Hepatocyte (in vitro differentiated cells): ENCODE measurements around the gene ARHGAP10. TPM values are rescaled to one million over a fixed set of nuclear protein-coding genes. Genes with fewer than 3 reads are reported as not detected.

Experiments used
- DNase-seq: peaks from one replicate; pipeline ENCODE4 v3.0.0-alpha.2; 2016; ENCODE audit warnings: low spot score
- H2AFZ ChIP-seq: fragments of 200-600 bp; sonication (generic); 2 replicates; pipeline ENCODE4 v1.6.0; 2016; ENCODE audit warnings: antibody characterized with exemption, mild to moderate bottlenecking
- H3K27ac ChIP-seq: fragments of 200-600 bp; sonication (generic); 2 replicates; pipeline ENCODE4 v1.5.1; 2016; ENCODE audit warnings: mild to moderate bottlenecking
- H3K27me3 ChIP-seq: fragments of 200-600 bp; sonication (generic); 2 replicates; pipeline ENCODE4 v1.6.1; 2016
- H3K36me3 ChIP-seq: fragments of 200-600 bp; sonication (generic); replicated peaks from 2 replicates; pipeline ENCODE4 v1.5.1; 2016; ENCODE audit warnings: low read depth; ENCODE audit not compliant: insufficient read depth
- H3K4me1 ChIP-seq: fragments of 200-600 bp; sonication (generic); 2 replicates; pipeline ENCODE4 v1.5.1; 2016; ENCODE audit warnings: mild to moderate bottlenecking, moderate library complexity; ENCODE audit not compliant: insufficient read depth
- H3K4me2 ChIP-seq: fragments of 200-600 bp; sonication (generic); 2 replicates; pipeline ENCODE4 v1.6.0; 2016
- H3K4me3 ChIP-seq: fragments of 200-600 bp; sonication (generic); 2 replicates; pipeline ENCODE4 v1.5.1; 2016; ENCODE audit warnings: mild to moderate bottlenecking
- H3K79me2 ChIP-seq: fragments of 200-600 bp; sonication (generic); 2 replicates; pipeline ENCODE4 v1.6.0; 2017; ENCODE audit warnings: mild to moderate bottlenecking
- H3K9me2 ChIP-seq: fragments of 200-600 bp; sonication (generic); replicated peaks from 2 replicates; pipeline ENCODE4 v1.6.0; 2017; ENCODE audit warnings: mild to moderate bottlenecking; ENCODE audit not compliant: insufficient read depth
- H3K9me3 ChIP-seq: fragments of 200-600 bp; sonication (generic); 2 replicates; pipeline ENCODE4 v1.5.1; 2016; ENCODE audit warnings: low read depth, mild to moderate bottlenecking
- H4K20me1 ChIP-seq: fragments of 200-600 bp; sonication (generic); 2 replicates; pipeline ENCODE4 v1.6.0; 2016; ENCODE audit warnings: mild to moderate bottlenecking; ENCODE audit not compliant: insufficient read depth, poor library complexity, severe bottlenecking
- EZH2 ChIP-seq: fragments of 200-600 bp; sonication (generic); IDR thresholded peaks from 2 replicates; pipeline ENCODE4 v1.6.1; 2016; ENCODE audit warnings: antibody characterized with exemption, mild to moderate bottlenecking, borderline replicate concordance
- EZH2phosphoT487 ChIP-seq: fragments of 200-600 bp; sonication (generic); IDR thresholded peaks from one replicate; pipeline ENCODE4 v1.6.1; 2018; ENCODE audit warnings: antibody characterized with exemption, mild to moderate bottlenecking, low read depth, moderate library complexity; ENCODE audit not compliant: unreplicated experiment, severe bottlenecking
- WGBS: methylation state at CpG from one replicate; pipeline ENCODE4 v1.1.6; 2016; ENCODE audit warnings: low lambda C conversion rate; ENCODE audit errors: missing lambda C conversion rate; 5-methylcytosine and 5-hydroxymethylcytosine counted together
- polyA plus RNA-seq: library from polyadenylated mRNA; unstranded; fragments of >200 nt; fragmentation: Nextera tagmentation; extraction: Ambion mirVana; gene quantifications from 2 replicates; pipeline ENCODE4 v1.2.1, GENCODE V29; 2016
- total RNA-seq: library from RNA; depleted of rRNA; stranded (reverse); fragments of >200 nt; gene quantifications from 2 replicates; pipeline ENCODE4 v1.2.3, GENCODE V29; 2014
- TF ChIP-seq, protein P1 (sequence below): fragments of 200-600 bp; sonication (generic); IDR thresholded peaks from 2 replicates; pipeline ENCODE4 v1.5.1; 2016; ENCODE audit warnings: antibody characterized with exemption, mild to moderate bottlenecking; ENCODE audit not compliant: poor library complexity

The ARHGAP10 gene
- total and polyA plus RNA-seq, 2 experiments from 2014 or later, result 16.8 to 23.4 TPM

DNA sequence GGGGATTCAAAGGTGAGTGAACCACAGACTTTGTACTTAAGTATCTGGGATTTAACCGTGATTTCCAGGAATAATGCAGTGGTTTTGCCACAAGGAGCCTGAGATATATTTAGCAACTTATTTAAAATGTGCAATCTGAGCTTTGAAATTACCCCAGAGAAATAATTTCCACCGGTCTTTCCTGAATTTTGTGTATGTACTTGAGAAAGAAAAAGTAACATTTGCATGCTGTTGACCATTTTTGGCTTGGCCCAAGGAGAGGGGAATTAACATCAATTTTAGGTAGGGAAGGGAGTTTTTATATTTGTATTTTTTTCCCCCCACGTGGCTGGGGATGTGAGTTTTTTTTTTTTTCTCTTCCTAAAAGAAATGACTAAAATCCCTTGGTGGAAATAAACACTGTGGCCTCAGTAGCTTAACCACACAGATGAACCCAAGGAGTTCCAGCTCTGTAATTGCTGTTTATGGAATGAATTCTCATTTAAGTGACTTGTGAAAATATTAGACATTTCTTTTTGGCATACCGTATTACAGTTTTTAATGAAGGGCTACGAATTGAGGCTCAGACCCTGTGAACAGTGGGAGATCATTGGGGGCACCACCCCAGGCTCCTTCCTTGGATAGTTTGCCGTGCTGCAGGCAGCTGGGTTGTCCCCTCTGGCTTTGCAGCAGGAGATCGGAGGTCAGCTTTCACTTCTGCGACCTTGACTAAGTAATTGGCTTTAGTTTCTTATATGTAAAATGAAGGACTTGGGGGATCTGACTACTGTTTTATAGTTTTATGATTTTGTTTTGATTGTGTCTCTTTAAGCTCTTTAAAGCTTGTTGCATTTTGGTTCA, 116.1 kb downstream of the ARHGAP10 start:
- DNase-seq, result no peak
- H3K9me2 ChIP-seq, result no peaks in the 10 kb centered on the region
- TF ChIP-seq, protein P1, sequence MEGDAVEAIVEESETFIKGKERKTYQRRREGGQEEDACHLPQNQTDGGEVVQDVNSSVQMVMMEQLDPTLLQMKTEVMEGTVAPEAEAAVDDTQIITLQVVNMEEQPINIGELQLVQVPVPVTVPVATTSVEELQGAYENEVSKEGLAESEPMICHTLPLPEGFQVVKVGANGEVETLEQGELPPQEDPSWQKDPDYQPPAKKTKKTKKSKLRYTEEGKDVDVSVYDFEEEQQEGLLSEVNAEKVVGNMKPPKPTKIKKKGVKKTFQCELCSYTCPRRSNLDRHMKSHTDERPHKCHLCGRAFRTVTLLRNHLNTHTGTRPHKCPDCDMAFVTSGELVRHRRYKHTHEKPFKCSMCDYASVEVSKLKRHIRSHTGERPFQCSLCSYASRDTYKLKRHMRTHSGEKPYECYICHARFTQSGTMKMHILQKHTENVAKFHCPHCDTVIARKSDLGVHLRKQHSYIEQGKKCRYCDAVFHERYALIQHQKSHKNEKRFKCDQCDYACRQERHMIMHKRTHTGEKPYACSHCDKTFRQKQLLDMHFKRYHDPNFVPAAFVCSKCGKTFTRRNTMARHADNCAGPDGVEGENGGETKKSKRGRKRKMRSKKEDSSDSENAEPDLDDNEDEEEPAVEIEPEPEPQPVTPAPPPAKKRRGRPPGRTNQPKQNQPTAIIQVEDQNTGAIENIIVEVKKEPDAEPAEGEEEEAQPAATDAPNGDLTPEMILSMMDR, result no peak
- no peak for TF ChIP-seq EZH2
- no peak for TF ChIP-seq EZH2phosphoT487
- no peak overlapping the region for H3K4me3 ChIP-seq
- H3K4me1 ChIP-seq, result peaks cover 22% of the 10 kb centered on the region
- peak overlapping the region; percentile 38 for H3K27ac ChIP-seq
- peak overlapping the region; percentile 50 for H3K4me2 ChIP-seq
- no peaks in the 10 kb centered on the region for H3K27me3 ChIP-seq
- 64% methylated on average over 8 of the region's 8 CpGs for WGBS
- no peaks in the 10 kb centered on the region for H3K9me3 ChIP-seq
- peaks cover 6% of the 10 kb centered on the region for H3K79me2 ChIP-seq
- no peaks in the 10 kb centered on the region for H4K20me1 ChIP-seq
- H3K36me3 ChIP-seq, result no peaks in the 10 kb centered on the region
- H2AFZ ChIP-seq, result no peak overlapping the region

DNA sequence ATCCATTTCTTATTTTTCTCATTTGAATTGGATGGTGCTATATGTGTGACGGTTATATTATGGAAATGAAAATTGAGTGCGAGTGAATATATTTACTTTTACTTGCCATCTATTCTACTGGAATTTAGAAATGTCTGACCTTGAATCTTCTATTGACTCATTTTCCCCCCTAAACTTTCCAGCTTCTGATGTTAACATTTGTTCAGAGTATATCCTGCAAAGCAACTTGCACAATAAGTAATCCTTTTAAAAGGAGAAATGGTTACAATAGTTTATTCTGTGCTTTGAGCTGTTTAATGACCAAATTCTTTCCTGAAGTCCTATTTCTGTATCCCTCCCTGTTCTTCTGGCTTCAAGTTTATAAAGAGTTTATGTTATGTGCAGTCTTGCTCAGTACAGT, 116.7 kb downstream of the ARHGAP10 start:
- Histone ChIP-seq H3K4me3 (no peak overlapping the region), H3K4me2 (peak overlapping the region; percentile 51), H4K20me1 (no peaks in the 10 kb centered on the region), H3K4me1 (peaks cover 22% of the 10 kb centered on the region), H2AFZ (no peak overlapping the region), H3K36me3 (no peaks in the 10 kb centered on the region), H3K27ac (peak overlapping the region; percentile 38), H3K79me2 (peaks cover 6% of the 10 kb centered on the region), H3K9me3 (no peaks in the 10 kb centered on the region), H3K9me2 (no peaks in the 10 kb centered on the region), H3K27me3 (no peaks in the 10 kb centered on the region)
- 70% methylated on average over 2 of the region's 2 CpGs for WGBS
- DNase-seq, result no peak
- TF ChIP-seq, protein P1, result no peak
- TF ChIP-seq EZH2phosphoT487, result no peak
- no peak for TF ChIP-seq EZH2

DNA sequence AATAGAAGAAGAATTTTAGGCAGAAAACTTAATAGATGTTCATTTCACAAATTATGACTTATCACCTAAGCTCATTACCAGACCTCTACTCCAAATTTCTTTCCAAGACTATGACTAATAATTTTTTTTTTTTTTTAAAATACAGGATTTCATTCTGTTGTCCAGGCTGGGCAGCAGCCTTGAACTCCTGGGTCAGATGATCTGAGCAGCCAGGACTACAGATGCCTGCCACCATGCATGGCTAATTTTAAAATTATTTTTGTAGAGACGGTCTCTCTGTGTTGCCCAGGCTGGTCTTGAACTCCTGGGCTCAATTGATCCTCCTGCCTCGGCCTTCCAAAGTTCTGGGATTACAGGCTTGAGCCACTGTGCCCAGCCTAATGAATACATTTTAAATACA, 119.2 kb downstream of the ARHGAP10 start:
- Histone ChIP-seq H3K36me3 (no peaks in the 10 kb centered on the region), H3K4me1 (peaks cover 22% of the 10 kb centered on the region), H3K27ac (no peak overlapping the region), H3K9me2 (no peaks in the 10 kb centered on the region), H3K9me3 (no peaks in the 10 kb centered on the region), H3K79me2 (peaks cover 2% of the 10 kb centered on the region), H4K20me1 (no peaks in the 10 kb centered on the region), H2AFZ (no peak overlapping the region), H3K4me2 (no peak overlapping the region), H3K27me3 (no peaks in the 10 kb centered on the region), H3K4me3 (no peak overlapping the region)
- TF ChIP-seq EZH2phosphoT487, result no peak
- no peak for TF ChIP-seq EZH2
- TF ChIP-seq, protein P1, result no peak
- no peak for DNase-seq
- WGBS, result 93% methylated on average over 2 of the region's 2 CpGs
